ENCODE data around the gene SBNO1. TPM values are rescaled to one million over a fixed set of nuclear protein-coding genes. Genes with fewer than 3 reads are reported as not detected.

SBNO1 gene
- total and polyA plus RNA-seq, 2 donors (not counting 1 experiment from before 2014, with no cell fraction given): 5.9 to 47.5 TPM

DNA sequence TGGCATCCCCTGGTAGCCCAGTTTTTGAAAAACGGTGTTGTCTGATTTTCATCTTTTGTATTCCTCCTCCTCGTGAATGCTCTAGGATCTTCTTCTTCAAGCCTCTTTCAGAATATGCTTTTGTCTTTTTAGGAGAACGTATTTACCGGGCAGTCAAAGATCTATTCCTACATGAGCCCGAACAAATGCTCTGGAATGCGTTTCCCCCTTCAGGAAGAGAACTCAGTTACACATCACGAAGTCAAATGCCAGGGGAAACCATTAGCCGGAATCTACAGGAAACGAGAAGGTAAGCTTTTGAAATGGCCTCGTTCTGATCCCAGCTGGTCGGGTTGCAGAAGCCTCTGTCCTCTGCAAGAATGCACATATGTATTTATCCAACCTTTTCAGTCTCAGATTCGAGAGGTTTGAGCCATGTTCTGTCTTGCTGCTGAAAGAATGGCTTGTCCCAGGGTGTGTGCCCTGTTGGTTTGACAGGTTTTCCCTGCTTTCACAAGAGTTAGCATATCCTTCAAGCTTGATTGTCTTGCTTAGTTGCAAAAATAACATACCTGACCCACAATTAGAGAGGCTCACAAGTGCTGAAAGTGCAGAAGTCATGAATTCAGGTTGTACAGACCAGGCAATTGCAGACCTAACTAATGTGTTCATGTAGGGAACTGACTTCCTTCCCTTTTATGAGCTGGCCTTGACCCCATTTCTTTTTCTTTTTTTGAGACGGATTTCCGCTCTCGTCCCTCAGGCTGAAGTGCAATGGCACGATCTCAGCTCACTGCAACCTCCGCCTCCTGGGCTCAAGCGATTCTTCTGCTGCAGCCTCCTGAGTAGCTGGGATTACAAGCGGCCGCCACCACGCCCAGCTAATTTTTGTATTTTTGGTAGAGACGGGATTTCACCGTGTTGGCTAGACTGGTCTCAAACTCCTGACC is 26.1 kb upstream of the SBNO1 start:
- Mint-ChIP-seq H3K27me3 (no peaks in the 10 kb centered on the region), H3K27ac (peak overlapping the region; percentile 90), H3K9me3 (ENCODE audit: insufficient read depth) (no peaks in the 10 kb centered on the region), H3K4me1 (peaks cover 26% of the 10 kb centered on the region), H3K4me3 (peak overlapping the region; percentile 90)
- H3K27ac ChIP-seq (ENCODE audit: low read length in 2 of 2): no peak overlapping the region
- peaks cover 17 to 25% of the 10 kb centered on the region in 2 donors for H3K4me1 ChIP-seq (ENCODE audit: control insufficient read depth in 2 of 2, insufficient read depth in 2 of 2, low read length in 2 of 2)
- no peaks in the 10 kb centered on the region for H3K9me3 ChIP-seq (ENCODE audit: control extremely low read depth in 1 of 3, control insufficient read depth in 2 of 3, insufficient read depth in 1 of 3, low read length in 2 of 3)
- no peak overlapping the region for H2AFZ ChIP-seq (ENCODE audit: insufficient read depth, low read depth, low read length, poor library complexity, severe bottlenecking)
- peak overlapping the region; percentile 94 for H3K4me2 ChIP-seq (replicated peaks; ENCODE audit: low read depth, low read length, poor library complexity, severe bottlenecking)
- ATAC-seq (ENCODE audit: low read depth): no peak
- ChIA-PET CTCF (interaction anchor here (0.7 to 2.0 kb wide), 3 partner anchors 18 to 69 kb away, joined by 3 to 6 read pairs (median 3); no protein-coding TSS in a partner anchor), POLR2A (no interaction called here)
- H3K9ac ChIP-seq (ENCODE audit: low read length): no peak overlapping the region
- TF ChIP-seq EZH2 (IDR thresholded peaks at IDR 0.05; ENCODE audit: borderline replicate concordance, insufficient read depth, low read depth, low read length, poor library complexity, severe bottlenecking): no peak
- TF ChIP-seq, protein P1, sequence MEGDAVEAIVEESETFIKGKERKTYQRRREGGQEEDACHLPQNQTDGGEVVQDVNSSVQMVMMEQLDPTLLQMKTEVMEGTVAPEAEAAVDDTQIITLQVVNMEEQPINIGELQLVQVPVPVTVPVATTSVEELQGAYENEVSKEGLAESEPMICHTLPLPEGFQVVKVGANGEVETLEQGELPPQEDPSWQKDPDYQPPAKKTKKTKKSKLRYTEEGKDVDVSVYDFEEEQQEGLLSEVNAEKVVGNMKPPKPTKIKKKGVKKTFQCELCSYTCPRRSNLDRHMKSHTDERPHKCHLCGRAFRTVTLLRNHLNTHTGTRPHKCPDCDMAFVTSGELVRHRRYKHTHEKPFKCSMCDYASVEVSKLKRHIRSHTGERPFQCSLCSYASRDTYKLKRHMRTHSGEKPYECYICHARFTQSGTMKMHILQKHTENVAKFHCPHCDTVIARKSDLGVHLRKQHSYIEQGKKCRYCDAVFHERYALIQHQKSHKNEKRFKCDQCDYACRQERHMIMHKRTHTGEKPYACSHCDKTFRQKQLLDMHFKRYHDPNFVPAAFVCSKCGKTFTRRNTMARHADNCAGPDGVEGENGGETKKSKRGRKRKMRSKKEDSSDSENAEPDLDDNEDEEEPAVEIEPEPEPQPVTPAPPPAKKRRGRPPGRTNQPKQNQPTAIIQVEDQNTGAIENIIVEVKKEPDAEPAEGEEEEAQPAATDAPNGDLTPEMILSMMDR (IDR thresholded peaks at IDR 0.05): no peak
- H3K36me3 ChIP-seq (replicated peaks in 1 of 2; ENCODE audit: control extremely low read depth in 1 of 2, control insufficient read depth in 1 of 2, extremely low read depth in 1 of 2, insufficient read depth in 2 of 2, low read length in 1 of 2): peaks cover 8 to 34% of the 10 kb centered on the region in 2 experiments
- DNase-seq: no peak
- intact Hi-C loops (cut with micrococcal nuclease): no loop called here
- H3K27me3 ChIP-seq (replicated peaks in 1 of 4; ENCODE audit: control extremely low read depth in 1 of 4, control insufficient read depth in 3 of 4, insufficient read depth in 4 of 4, low read length in 3 of 4): no peaks in the 10 kb centered on the region
- peaks cover 59% of the 10 kb centered on the region for H3K79me2 ChIP-seq (ENCODE audit: control insufficient read depth, insufficient read depth, low read length)
- peak overlapping the region in 1 of 5 experiments; percentile 30 for H3K4me3 ChIP-seq (ENCODE audit: control extremely low read depth in 1 of 5, extremely low read depth in 1 of 5, insufficient read depth in 1 of 5, low read depth in 2 of 5, low read length in 4 of 5)
- 79% methylated on average over 16 of the region's 23 CpGs for WGBS (ENCODE audit: insufficient coverage)
- peaks cover 6% of the 10 kb centered on the region for H4K20me1 ChIP-seq (ENCODE audit: control insufficient read depth, insufficient read depth, low read length, poor library complexity, severe bottlenecking)
